Left hindlimb (tissue), 1 donor: ENCODE measurements around the gene DYSF.

ENCODE experiments used
- DNase-seq: peaks from one replicate; pipeline ENCODE4 v3.0.0-alpha.2; 2018

DYSF gene

DNA sequence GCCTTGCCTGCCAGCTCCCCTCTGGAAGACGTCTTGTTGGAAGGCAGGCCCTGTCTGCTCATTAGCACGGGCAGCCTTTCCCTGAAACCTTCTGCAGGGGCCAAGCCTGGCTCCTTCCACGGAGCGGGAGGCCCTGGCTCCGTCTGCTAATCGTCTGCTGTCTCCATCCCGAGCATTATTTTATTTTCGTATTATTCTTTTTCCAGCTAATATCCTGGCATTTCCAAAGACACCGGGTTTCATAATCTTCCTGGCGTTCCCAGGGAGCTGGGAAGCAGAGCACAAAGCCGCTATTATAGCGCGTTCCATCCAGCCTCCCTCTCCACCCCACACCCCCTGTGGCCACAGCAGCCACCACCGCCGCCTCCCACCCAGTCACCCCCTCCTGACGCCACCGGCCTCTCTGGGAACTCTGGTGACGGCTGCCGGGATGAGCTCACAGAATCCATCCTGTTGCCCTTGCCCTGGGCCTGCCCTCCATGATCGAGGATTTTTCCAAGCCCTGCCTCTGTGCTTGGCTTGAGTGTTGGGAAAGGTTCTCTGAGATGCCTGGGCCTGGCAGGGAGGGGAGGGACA, 125.5 kb downstream of the DYSF start:
- peak; percentile 91 for DNase-seq

DNA sequence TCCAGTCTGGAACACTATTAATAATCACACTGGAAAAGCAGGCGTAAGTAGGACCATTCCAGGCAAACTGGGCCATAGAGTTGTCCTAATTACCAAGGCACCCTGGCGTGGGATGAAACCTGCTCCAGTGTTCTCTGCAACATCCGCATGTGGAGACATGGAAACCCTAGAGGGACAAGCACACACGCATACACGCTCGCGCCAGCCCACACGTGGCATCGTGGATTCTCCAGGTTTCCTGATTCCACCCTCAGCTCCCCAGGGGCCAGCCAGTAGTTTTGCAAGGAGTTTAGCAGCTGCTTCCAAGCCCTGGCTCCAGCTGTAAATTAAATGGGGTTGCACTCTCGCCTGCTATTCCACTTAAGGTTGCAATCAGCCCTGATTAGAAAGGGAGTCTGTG, 127.7 kb downstream of the DYSF start:
- DNase-seq, result peak; percentile 71

DNA sequence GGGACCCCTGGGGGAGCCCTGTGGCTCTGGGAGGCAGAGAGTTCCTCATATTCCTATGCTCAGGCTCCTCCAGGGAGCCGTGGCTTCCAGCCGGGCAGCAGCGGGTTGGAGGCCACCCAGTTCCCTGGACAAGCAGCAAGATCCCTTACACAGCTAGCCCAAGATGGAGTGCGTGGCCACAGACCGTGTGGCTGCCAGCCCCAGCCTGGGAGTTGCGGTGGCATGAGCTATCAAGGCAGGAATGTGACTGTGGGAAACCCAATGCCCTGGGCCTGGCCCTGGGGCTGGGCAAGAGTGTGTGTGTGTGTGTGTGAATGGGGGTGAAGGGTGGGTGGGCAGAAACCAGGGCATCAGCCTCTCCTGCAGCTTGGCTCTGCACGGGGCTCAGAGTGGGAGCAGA, 130.5 kb downstream of the DYSF start:
- no peak for DNase-seq

DNA sequence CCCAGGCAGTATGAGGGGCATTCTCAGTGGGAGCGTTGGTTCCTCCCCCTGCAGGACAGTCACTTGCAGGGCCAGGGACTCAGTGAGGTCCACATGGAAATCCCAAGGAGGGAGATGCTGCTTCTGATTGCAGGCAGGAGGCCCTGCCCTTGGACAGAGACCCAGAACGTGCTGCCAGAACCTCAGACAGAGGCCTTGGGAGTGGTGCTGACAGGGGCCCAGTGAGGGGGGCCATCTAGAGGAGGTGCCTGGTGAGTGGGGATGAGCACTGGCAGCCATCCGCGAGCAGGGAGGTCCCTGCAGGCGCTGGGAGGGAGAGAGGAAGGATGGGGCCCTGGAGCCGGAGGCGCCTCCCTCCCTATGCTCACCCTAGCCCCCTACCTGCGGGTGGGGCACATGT, 133.1 kb downstream of the DYSF start:
- peak; percentile 69 for DNase-seq

GRCh38 chr2:71587509-71588073, 134.2 kb downstream of the DYSF start:
- no peak for DNase-seq

GRCh38 chr2:71588497-71589170, 135.3 kb downstream of the DYSF start:
- no peak for DNase-seq

GRCh38 chr2:71589763-71590162, 136.4 kb downstream of the DYSF start:
- DNase-seq, result no peak

GRCh38 chr2:71591044-71591443, 137.7 kb downstream of the DYSF start:
- no peak for DNase-seq

DNA sequence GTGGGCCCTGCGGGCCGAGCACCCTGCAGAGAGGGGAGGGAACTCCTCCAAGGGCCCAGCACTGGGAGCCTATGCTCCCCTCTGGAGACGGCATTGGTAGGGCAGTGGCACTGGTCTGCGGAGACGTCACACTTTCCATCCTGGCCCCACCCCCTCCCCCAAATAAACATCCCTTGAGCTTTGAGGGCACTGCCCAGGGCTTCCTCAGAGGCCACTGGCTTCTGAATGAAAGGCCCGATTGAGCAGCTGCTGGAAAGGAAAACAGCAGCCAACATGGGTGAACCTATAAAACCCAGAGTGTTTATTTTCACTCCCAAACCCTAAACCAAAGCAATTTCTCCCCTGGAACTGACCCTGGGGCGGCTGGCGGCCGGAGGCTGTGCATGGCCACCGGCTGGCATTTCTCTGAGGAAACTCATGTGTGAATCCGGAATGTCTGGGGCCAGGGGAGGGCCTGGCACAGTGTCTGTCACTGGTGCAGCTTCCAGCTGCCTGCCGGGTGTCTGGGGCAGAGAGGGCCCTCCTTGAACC, 138.9 kb downstream of the DYSF start:
- peak; percentile 79 for DNase-seq

GRCh38 chr2:71595569-71595968, 142.2 kb downstream of the DYSF start:
- DNase-seq, result peak; percentile 74

- peak; percentile 87 for DNase-seq
Observed at GRCh38 chr2:71596011-71596410, 142.7 kb downstream of the DYSF start.

GRCh38 chr2:71597756-71598155, 144.4 kb downstream of the DYSF start:
- no peak for DNase-seq

- DNase-seq, result no peak
Observed at GRCh38 chr2:71598526-71598925, 145.2 kb downstream of the DYSF start.

DNA sequence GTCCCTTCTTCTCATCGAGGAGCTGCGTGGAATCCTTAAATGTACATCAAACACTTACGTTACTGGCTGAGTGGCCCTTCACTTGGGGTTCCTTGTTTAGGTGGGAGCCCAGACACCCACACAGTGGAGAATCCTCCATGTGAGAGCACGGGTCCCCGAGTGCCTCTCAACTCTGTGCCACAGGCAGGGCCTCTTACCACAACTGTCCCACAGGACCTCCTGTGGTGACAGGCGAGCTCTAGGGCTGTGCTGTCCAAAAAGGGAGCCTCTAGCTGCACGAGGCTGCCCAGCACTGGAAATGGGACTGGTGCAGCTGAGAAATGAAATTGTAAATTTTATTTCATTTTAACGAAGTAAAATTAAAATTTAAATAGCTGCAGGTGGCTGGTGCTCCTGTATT, 145.7 kb downstream of the DYSF start:
- DNase-seq, result no peak

- DNase-seq, result peak; percentile 12
Observed at GRCh38 chr2:71599646-71600236, 146.4 kb downstream of the DYSF start.

DNA sequence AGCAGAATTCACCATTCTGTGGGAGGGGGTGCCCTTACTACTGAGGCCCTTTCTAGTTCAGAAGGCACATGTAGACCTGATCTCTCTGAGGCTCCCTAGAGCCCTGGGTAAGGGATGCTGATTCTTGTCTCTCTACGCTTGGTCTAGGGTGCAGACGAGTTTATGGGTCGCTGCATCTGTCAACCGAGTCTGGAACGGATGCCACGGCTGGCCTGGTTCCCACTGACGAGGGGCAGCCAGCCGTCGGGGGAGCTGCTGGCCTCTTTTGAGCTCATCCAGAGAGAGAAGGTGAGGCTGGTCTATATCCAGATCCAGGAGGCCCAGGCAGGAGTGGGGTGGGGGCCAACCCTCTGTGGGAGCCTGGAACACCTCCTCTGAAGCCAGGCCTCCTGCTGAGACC, 147.2 kb downstream of the DYSF start:
- peak; percentile 2 for DNase-seq

GRCh38 chr2:71601136-71602114, 148.1 kb downstream of the DYSF start:
- peak; percentile 29 for DNase-seq

DNA sequence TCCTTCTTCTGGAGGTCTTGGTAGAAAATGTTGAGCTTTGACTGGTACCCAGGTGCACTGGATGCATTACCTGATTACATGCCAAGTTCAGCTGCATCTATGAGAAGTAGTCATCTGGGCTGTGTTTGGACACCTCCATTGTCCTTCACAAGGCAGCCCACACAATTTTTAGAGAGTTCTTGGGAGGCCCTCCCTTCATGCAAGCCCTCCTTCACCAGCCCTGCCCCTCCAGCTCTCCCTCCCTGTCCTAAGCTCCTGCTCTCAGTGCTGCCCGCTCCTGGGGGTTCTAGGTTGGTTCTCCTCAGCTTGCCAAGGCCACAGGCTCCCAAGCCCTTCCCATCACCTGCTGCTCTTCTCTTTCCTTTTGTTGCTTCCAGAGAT, 148.7 kb downstream of the DYSF start:
- DNase-seq, result peak; percentile 26

DNA sequence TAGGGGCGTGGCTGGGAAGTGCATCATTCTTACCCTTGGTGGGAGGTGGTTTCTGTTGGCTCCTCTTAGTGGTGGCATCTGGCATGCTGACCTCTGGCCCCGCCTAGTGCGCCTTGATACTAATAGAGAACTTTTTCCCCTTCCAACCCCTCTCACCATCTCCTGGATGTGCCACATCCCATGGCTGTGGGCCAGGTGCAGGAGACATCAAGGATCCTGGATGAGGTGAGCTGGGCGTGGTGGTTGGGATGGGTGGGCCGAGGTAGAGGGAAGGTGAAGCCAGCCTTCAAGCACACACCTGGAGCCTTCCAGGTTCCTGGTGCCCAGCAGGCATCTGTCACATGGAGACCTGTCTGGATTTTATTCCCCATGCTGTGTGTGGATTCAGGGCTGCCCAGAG, 149.2 kb downstream of the DYSF start:
- DNase-seq, result no peak

GRCh38 chr2:71603311-71603811, 150.0 kb downstream of the DYSF start:
- DNase-seq, result peak; percentile 83

- DNase-seq, result peak; percentile 30
Observed at GRCh38 chr2:71603851-71604725, 150.7 kb downstream of the DYSF start.
